H1 (cell line): ENCODE results near the gene CDC45.

Experiments
- ATF2 ChIP-seq: IDR thresholded peaks from 2 replicates; pipeline ENCODE4 v1.6.1; 2012; ENCODE audit warnings: low read length, inconsistent platforms
- CTCF ChIP-seq, 3 experiments: IDR thresholded peaks; 1 replicate in 2 of 3; 2 replicates in 1 of 3; pipeline versions ENCODE4 v1.5.1 to v1.6.1; 2011; ENCODE audit warnings: low read length in 3 of 3, mild to moderate bottlenecking in 3 of 3, inconsistent platforms in 2 of 3, low read depth in 1 of 3, moderate library complexity in 1 of 3; ENCODE audit not compliant: insufficient read depth in 1 of 3; ENCODE audit errors: control extremely low read depth in 1 of 3
- E2F6 ChIP-seq: IDR thresholded peaks from 2 replicates; pipeline ENCODE4 v1.6.1; 2012; ENCODE audit warnings: inconsistent platforms
- EZH2 ChIP-seq: fragments of 200-600 bp; sonication (generic); IDR thresholded peaks from 2 replicates; pipeline ENCODE4 v1.7.1; 2012; ENCODE audit warnings: low read depth, mild to moderate bottlenecking, moderate library complexity, low read length, inconsistent platforms; ENCODE audit not compliant: severe bottlenecking
- GABPA ChIP-seq: IDR thresholded peaks from 2 replicates; pipeline ENCODE4 v1.6.1; 2011; ENCODE audit warnings: mild to moderate bottlenecking, low read length, moderate library complexity, borderline replicate concordance; ENCODE audit not compliant: insufficient read depth
- POLR2A ChIP-seq, 2 experiments: IDR thresholded peaks; 1 replicate in 1 of 2; 2 replicates in 1 of 2; pipeline ENCODE4 v1.6.1; 2011; ENCODE audit warnings: low read depth in 2 of 2, low read length in 2 of 2, mild to moderate bottlenecking in 2 of 2; ENCODE audit errors: control extremely low read depth in 1 of 2
- POLR2AphosphoS5 ChIP-seq: IDR thresholded peaks from 2 replicates; pipeline ENCODE4 v1.6.1; 2011; ENCODE audit warnings: low read depth, low read length
- SP1 ChIP-seq: IDR thresholded peaks from 2 replicates; pipeline ENCODE4 v1.6.1; 2011; ENCODE audit warnings: low read depth, low read length
- SP2 ChIP-seq: IDR thresholded peaks from 2 replicates; pipeline ENCODE4 v1.6.1; 2012; ENCODE audit warnings: mild to moderate bottlenecking, low read length, inconsistent platforms
- TAF1 ChIP-seq: IDR thresholded peaks from 2 replicates; pipeline ENCODE4 v1.6.1; 2011; ENCODE audit warnings: mild to moderate bottlenecking, low read depth, low read length
- USF2 ChIP-seq: IDR thresholded peaks from 2 replicates; pipeline ENCODE4 v1.6.1; 2011; ENCODE audit warnings: low read length, improper control_type of control experiment
- ZNF274 ChIP-seq: IDR thresholded peaks from 2 replicates; pipeline ENCODE4 v1.7.0; 2012; ENCODE audit warnings: low read length, borderline replicate concordance; ENCODE audit errors: extremely low read depth

- TF ChIP-seq EZH2: no peak
- no peak for TF ChIP-seq GABPA
- TF ChIP-seq CTCF (IDR thresholded peaks at IDR 0.05; ENCODE audit: control extremely low read depth in 1 of 3, insufficient read depth in 1 of 3, low read depth in 1 of 3, low read length in 3 of 3): no peak
- no peak for TF ChIP-seq E2F6
- no peak for TF ChIP-seq TAF1
- no peak for TF ChIP-seq ZNF274
- TF ChIP-seq SP2: no peak
- TF ChIP-seq POLR2AphosphoS5: no peak
- no peak for TF ChIP-seq ATF2
- TF ChIP-seq USF2: no peak
- no peak for TF ChIP-seq SP1
- TF ChIP-seq POLR2A (IDR thresholded peaks at IDR 0.05; ENCODE audit: control extremely low read depth in 1 of 2, low read depth in 2 of 2, low read length in 2 of 2): no peak
Observed at GRCh38 chr22:19548964-19549363, 69.2 kb downstream of the CDC45 start.
